ENCODE measurements around the gene MRPL1. TPM values are rescaled to one million over a fixed set of nuclear protein-coding genes. Genes with fewer than 3 reads are reported as not detected.
"Not testable (repeated sequence)": the region's sequence is repeated elsewhere in the genome, so short reads cannot be mapped to it uniquely, and the experiment has no call there.

MRPL1 gene
- total RNA-seq, 2 donors from 2014 or later: 12.2 to 23.4 TPM

- Histone ChIP-seq H3K4me1 (no peaks in the 10 kb centered on the region), H3K27me3 (no peaks in the 10 kb centered on the region), H3K4me3 (no peak overlapping the region), H3K27ac (peak overlapping the region in 1 of 4 donors; percentile 49), H3K9me3 (no peaks in the 10 kb centered on the region), H3K36me3 (replicated peaks in 1 of 2; ENCODE audit: insufficient read depth in 1 of 2, low read depth in 2 of 2) (no peaks in the 10 kb centered on the region)
- 56 to 61% methylated on average over 7 of the region's 7 CpGs for WGBS, 2 donors
- intact Hi-C loops (cut with DNase I): no loop called here
- TF ChIP-seq CTCF (IDR thresholded peaks at IDR 0.05) (no peak), POLR2A (IDR thresholded peaks at IDR 0.05) (no peak)
- no peak for DNase-seq
- no peak for ATAC-seq
These were observed 8.1 kb upstream of the MRPL1 start for GRCh38 chr4:77854431-77855111.

- H3K4me1 ChIP-seq: no peaks in the 10 kb centered on the region
- ATAC-seq (no peak), DNase-seq (no peak)
- H3K27ac ChIP-seq: no peak overlapping the region
- TF ChIP-seq CTCF (IDR thresholded peaks at IDR 0.05) (no peak), POLR2A (IDR thresholded peaks at IDR 0.05) (no peak)
- H3K27me3 ChIP-seq: no peaks in the 10 kb centered on the region
- intact Hi-C loops (cut with DNase I): no loop called here
- WGBS, 2 donors: 82 to 83% methylated on average over 1 of the region's 1 CpG
- no peaks in the 10 kb centered on the region for H3K36me3 ChIP-seq (replicated peaks in 1 of 2; ENCODE audit: insufficient read depth in 1 of 2, low read depth in 2 of 2)
- no peak overlapping the region for H3K4me3 ChIP-seq
- no peaks in the 10 kb centered on the region for H3K9me3 ChIP-seq
These were observed 6.5 kb upstream of the MRPL1 start for GRCh38 chr4:77856152-77856551.

- no peaks in the 10 kb centered on the region for H3K9me3 ChIP-seq
- no peak overlapping the region for H3K4me3 ChIP-seq
- H3K27ac ChIP-seq: no peak overlapping the region
- intact Hi-C loops (cut with DNase I): no loop called here
- no peak for TF ChIP-seq POLR2A (IDR thresholded peaks at IDR 0.05)
- TF ChIP-seq CTCF (IDR thresholded peaks at IDR 0.05): no peak
- ATAC-seq: no peak
- H3K36me3 ChIP-seq (replicated peaks in 1 of 2; ENCODE audit: insufficient read depth in 1 of 2, low read depth in 2 of 2): no peaks in the 10 kb centered on the region
- H3K4me1 ChIP-seq: peaks cover 10% of the 10 kb centered on the region
- H3K27me3 ChIP-seq: no peaks in the 10 kb centered on the region
- peak in 2 of 4 donors; percentile 24 to 42 for DNase-seq
- 88 to 96% methylated on average over 3 of the region's 3 CpGs for WGBS, 2 donors
These were observed 3.4 kb upstream of the MRPL1 start for GRCh38 chr4:77859256-77859655.

GRCh38 chr4:77861495-77861894 lies 1.1 kb upstream of the MRPL1 start:
- no peak overlapping the region for H3K4me3 ChIP-seq
- no peaks in the 10 kb centered on the region for H3K9me3 ChIP-seq
- no peak for TF ChIP-seq POLR2A (IDR thresholded peaks at IDR 0.05)
- TF ChIP-seq CTCF (IDR thresholded peaks at IDR 0.05): no peak
- H3K27me3 ChIP-seq: no peaks in the 10 kb centered on the region
- peak overlapping the region in 3 of 4 donors; percentile 93 to 96 (median 95) for H3K27ac ChIP-seq
- no peak for ATAC-seq
- peaks cover 11% of the 10 kb centered on the region for H3K4me1 ChIP-seq
- H3K36me3 ChIP-seq (replicated peaks in 1 of 2; ENCODE audit: insufficient read depth in 1 of 2, low read depth in 2 of 2): no peaks in the 10 kb centered on the region
- WGBS, 2 donors: 31 to 65% methylated on average over 1 of the region's 1 CpG
- intact Hi-C loops (cut with DNase I): no loop called here
- no peak for DNase-seq

- DNase-seq; H3K27me3 ChIP-seq; H3K36me3 ChIP-seq (replicated peaks in 1 of 2; ENCODE audit: insufficient read depth in 1 of 2, low read depth in 2 of 2); ATAC-seq; intact Hi-C loops (cut with DNase I); H3K9me3 ChIP-seq: not testable (repeated sequence)
- Histone ChIP-seq H3K4me3 (peak overlapping the region; percentile 34 to 72), H3K27ac (peak overlapping the region in 3 of 4 donors; percentile 93 to 96 (median 95)), H3K4me1 (peaks cover 11% of the 10 kb centered on the region)
- WGBS, 2 donors: 13 to 23% methylated on average over 14 of the region's 14 CpGs
These were observed 711 bp downstream of the MRPL1 start for GRCh38 chr4:77863341-77863740.

Data from body of pancreas (tissue), 4 donors.